GM19438 (cell line): ENCODE results near the gene MRFAP1L1.
"Not testable (repeated sequence)": the region's sequence is repeated elsewhere in the genome, so short reads cannot be mapped to it uniquely, and the experiment has no call there.

Experiments used
- ATAC-seq: cut with Tn5 transposase; IDR thresholded peaks from one replicate; pipeline ENCODE4 v1.9.1; 2021; ENCODE audit warnings: low read depth; ENCODE audit not compliant: unreplicated experiment

MRFAP1L1 gene

GRCh38 chr4:6692379-6692778 is 17.3 kb downstream of the MRFAP1L1 start:
- no peak for ATAC-seq

- ATAC-seq: no peak
Observed at GRCh38 chr4:6689506-6689960, 20.1 kb downstream of the MRFAP1L1 start.

- no peak for ATAC-seq
Observed at GRCh38 chr4:6688879-6689505, 20.7 kb downstream of the MRFAP1L1 start.

- ATAC-seq: no peak
Observed at GRCh38 chr4:6687947-6688878, 21.5 kb downstream of the MRFAP1L1 start.

- no peak for ATAC-seq
Observed at GRCh38 chr4:6686104-6686787, 23.4 kb downstream of the MRFAP1L1 start.

GRCh38 chr4:6684656-6685055 is 25.0 kb downstream of the MRFAP1L1 start:
- ATAC-seq: no peak

GRCh38 chr4:6682862-6683590 is 26.6 kb downstream of the MRFAP1L1 start:
- ATAC-seq: no peak

GRCh38 chr4:6681191-6681590 is 28.5 kb downstream of the MRFAP1L1 start:
- no peak for ATAC-seq

- no peak for ATAC-seq
Observed at GRCh38 chr4:6680372-6681034, 29.2 kb downstream of the MRFAP1L1 start.

- ATAC-seq: no peak
Observed at GRCh38 chr4:6676722-6677558, 32.7 kb downstream of the MRFAP1L1 start.

- peak; percentile 47 for ATAC-seq
Observed at GRCh38 chr4:6674500-6675149, 35.0 kb downstream of the MRFAP1L1 start.

- peak; percentile 64 for ATAC-seq
Observed at GRCh38 chr4:6673660-6674499, 35.8 kb downstream of the MRFAP1L1 start.

GRCh38 chr4:6673191-6673659 is 36.4 kb downstream of the MRFAP1L1 start:
- not testable (repeated sequence) for ATAC-seq

- not testable (repeated sequence) for ATAC-seq
Observed at GRCh38 chr4:6672541-6673190, 37.0 kb downstream of the MRFAP1L1 start.

- ATAC-seq: no peak
Observed at GRCh38 chr4:6672131-6672530, 37.5 kb downstream of the MRFAP1L1 start.

- ATAC-seq: no peak
Observed at GRCh38 chr4:6671648-6672047, 38.0 kb downstream of the MRFAP1L1 start.

GRCh38 chr4:6668391-6668790 is 41.3 kb downstream of the MRFAP1L1 start:
- ATAC-seq: no peak
